Measurements from ENCODE around the gene ZNF526. TPM values are rescaled to one million over a fixed set of nuclear protein-coding genes. Genes with fewer than 3 reads are reported as not detected.

The ZNF526 gene
- total RNA-seq, 4 donors from 2014 or later: 4.3 to 6.3 (median 6.3) TPM

DNA sequence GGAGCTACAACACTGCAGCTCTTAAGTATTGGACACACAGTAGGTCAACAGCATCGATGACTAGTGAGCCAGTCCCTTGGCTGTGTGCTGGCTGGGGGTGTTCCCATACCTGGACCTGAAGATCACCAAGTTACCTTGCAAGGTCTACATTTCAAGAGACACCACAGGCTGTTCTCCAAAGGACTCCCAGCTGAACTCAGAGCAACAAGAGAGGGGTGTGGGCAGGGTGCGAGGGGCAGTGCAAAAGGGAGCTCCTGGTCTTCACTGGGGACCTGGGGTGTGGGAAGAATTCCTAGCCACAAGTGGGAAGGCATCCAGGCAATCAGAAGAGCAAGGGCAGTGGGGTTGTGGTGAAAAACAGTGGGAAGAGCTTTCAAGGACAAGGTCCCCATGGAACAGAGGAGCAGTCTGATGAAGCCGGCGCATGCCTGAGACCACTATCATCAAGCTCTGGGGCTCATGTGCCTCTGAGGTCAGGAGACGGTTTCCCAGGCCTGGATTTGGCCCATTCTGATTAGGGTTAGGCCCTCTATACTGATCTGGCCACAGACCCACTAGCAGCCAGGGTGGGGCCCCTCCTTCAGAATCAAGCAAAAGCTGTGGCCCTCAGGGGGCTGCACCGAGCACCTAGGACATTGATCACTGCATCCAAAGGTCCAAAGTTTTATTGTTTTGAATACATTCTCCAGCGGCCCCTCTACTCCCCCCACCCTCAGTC is 27.0 kb downstream of the ZNF526 start:
- no peaks in the 10 kb centered on the region for H3K27me3 ChIP-seq
- TF ChIP-seq, protein P1, sequence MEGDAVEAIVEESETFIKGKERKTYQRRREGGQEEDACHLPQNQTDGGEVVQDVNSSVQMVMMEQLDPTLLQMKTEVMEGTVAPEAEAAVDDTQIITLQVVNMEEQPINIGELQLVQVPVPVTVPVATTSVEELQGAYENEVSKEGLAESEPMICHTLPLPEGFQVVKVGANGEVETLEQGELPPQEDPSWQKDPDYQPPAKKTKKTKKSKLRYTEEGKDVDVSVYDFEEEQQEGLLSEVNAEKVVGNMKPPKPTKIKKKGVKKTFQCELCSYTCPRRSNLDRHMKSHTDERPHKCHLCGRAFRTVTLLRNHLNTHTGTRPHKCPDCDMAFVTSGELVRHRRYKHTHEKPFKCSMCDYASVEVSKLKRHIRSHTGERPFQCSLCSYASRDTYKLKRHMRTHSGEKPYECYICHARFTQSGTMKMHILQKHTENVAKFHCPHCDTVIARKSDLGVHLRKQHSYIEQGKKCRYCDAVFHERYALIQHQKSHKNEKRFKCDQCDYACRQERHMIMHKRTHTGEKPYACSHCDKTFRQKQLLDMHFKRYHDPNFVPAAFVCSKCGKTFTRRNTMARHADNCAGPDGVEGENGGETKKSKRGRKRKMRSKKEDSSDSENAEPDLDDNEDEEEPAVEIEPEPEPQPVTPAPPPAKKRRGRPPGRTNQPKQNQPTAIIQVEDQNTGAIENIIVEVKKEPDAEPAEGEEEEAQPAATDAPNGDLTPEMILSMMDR (IDR thresholded peaks at IDR 0.05): no peak
- TF ChIP-seq EP300 (IDR thresholded peaks at IDR 0.05): no peak
- no peak for TF ChIP-seq POLR2A (IDR thresholded peaks at IDR 0.05)
- H3K9me3 ChIP-seq: no peaks in the 10 kb centered on the region
- no peak overlapping the region for H3K4me3 ChIP-seq
- peak overlapping the region; percentile 2 to 100 (median 100) for H3K27ac ChIP-seq
- 37 to 48% methylated on average over 7 of the region's 7 CpGs for WGBS, 2 donors
- H3K36me3 ChIP-seq: peaks cover 0 to 34% (median 0%) of the 10 kb centered on the region in 3 donors
- no peak for DNase-seq (ENCODE audit: low spot score in 2 of 2)
- H3K4me1 ChIP-seq: peaks cover 0 to 84% (median 58%) of the 10 kb centered on the region in 4 donors

DNA sequence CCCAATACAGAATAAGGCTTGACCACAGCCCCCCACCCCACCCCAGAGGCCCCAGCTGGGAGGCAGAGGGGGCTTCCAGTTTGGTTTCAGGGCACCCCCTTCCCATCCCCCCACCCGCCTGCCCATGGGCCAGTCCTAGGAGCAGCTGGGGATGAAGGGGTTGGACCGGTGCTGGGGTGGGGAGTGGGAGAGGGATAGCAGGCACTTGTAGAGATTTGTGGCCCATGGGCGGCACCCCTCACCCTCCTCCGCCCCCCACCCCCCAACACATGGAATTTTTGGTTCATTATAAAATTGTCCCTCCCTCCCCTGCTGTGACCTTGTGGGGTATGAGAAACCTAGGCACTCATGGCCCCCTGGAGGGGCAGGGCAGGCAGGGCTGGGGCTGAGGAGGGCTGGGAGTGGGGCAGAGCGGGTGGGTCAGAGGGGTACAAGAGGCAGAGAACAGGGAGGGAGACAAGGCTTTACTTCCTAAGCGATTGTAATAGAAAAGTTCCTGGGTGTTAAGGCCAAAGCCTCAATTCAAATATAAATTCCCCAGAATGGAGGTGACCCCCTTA is 27.6 kb downstream of the ZNF526 start:
- no peak for DNase-seq (ENCODE audit: low spot score in 2 of 2)
- H3K27ac ChIP-seq: peak overlapping the region in 3 of 4 donors; percentile 100
- peaks cover 0 to 90% (median 64%) of the 10 kb centered on the region in 4 donors for H3K4me1 ChIP-seq
- no peaks in the 10 kb centered on the region for H3K27me3 ChIP-seq
- TF ChIP-seq, protein P1 (IDR thresholded peaks at IDR 0.05): no peak
- TF ChIP-seq POLR2A (IDR thresholded peaks at IDR 0.05): no peak
- TF ChIP-seq EP300 (IDR thresholded peaks at IDR 0.05): no peak
- no peaks in the 10 kb centered on the region for H3K9me3 ChIP-seq
- no peak overlapping the region for H3K4me3 ChIP-seq
- H3K36me3 ChIP-seq: peaks cover 0 to 34% (median 0%) of the 10 kb centered on the region in 3 donors
- WGBS, 2 donors: 74 to 76% methylated on average over 5 to 6 of the region's 6 CpGs

DNA sequence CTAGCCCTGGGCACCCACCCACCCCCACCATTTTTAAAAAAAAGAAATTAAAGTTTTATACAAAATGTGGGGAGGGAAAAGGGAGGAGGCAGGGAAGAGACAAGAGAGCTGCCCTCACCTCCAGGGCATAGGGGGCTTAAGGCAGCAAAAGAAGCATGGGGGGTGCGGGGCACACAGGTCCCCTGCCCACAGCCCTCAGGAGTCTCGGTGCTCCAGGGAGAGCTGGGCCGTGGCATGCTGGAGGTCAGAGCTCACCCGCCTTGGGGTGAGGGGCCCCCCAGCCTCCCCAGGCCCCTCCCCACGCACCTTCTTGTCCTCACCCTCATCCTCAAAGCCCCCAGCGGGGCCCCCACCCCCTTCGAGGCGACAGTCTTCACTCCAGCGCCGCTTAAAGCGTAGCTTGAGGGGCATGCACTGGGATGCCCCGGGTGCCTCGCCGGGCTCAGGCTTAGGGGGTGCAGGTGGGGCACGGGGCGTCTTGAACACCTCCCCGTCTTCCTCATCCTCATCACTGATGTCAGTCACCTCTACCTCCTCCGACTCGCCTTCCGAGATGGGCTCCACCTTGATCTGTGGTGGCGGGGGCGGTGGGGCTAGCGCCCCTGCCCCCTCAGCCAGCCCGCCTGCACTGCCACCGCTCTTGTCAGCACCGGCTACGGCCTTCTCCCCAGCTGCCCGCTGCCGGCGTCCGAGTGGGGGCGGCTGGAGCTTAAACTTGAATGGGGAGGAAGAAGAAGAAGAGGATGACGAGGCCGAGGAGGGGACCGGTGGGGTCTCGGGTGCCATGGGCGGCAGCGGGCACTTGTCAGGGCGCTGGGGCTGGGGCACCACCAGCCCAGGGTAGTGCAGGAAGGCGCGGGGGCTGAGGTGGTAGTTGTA is 28.4 kb downstream of the ZNF526 start:
- Histone ChIP-seq H3K27ac (peak overlapping the region; percentile 33 to 100 (median 100)), H3K4me1 (peaks cover 0 to 90% (median 64%) of the 10 kb centered on the region in 4 donors), H3K27me3 (no peaks in the 10 kb centered on the region), H3K9me3 (no peaks in the 10 kb centered on the region), H3K36me3 (peaks cover 0 to 34% (median 0%) of the 10 kb centered on the region in 3 donors), H3K4me3 (no peak overlapping the region)
- TF ChIP-seq EP300 (IDR thresholded peaks at IDR 0.05): peak in 1 of 2 donors; percentile 3
- no peak for TF ChIP-seq POLR2A (IDR thresholded peaks at IDR 0.05)
- TF ChIP-seq, protein P1 (IDR thresholded peaks at IDR 0.05): no peak
- DNase-seq (ENCODE audit: low spot score in 2 of 2): no peak
- WGBS, 2 donors: 71 to 77% methylated on average over 34 to 37 of the region's 41 CpGs

DNA sequence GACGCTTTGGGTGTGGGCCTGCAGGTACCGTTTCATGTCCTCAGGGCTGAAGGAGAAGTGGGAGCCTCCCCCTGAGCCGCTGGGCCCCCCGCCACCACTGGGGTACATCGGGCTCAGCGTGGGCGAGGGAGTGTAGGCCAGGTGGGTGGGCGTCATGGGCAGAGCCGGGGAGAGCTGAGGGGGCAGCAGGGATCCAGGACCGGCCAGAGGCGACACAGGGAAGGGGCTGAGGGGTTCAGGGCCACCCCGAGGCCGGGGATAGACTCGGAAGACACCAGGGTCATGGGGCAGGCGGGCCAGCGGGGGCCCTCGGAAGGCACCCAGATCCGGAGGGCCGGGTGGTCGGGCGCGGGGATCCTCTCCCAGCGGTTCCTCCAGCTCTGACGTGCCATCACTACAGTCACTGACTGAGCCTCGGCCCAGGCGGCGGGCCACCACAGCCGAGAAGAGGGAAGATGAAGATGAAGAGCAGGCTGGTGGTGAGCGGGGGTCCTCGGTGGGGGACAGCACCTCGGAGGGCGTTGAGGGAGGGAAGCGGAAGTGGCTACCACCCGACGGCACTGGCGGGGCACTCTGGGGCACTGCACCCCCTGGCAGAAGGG is 29.1 kb downstream of the ZNF526 start:
- WGBS, 2 donors: 68 to 72% methylated on average over 33 to 36 of the region's 36 CpGs
- peaks cover 0 to 34% (median 0%) of the 10 kb centered on the region in 3 donors for H3K36me3 ChIP-seq
- TF ChIP-seq POLR2A (IDR thresholded peaks at IDR 0.05): no peak
- TF ChIP-seq, protein P1 (IDR thresholded peaks at IDR 0.05): no peak
- peaks cover 0 to 83% (median 57%) of the 10 kb centered on the region in 4 donors for H3K4me1 ChIP-seq
- no peaks in the 10 kb centered on the region for H3K9me3 ChIP-seq
- no peak for DNase-seq (ENCODE audit: low spot score in 2 of 2)
- H3K27ac ChIP-seq: peak overlapping the region; percentile 33 to 100 (median 100)
- no peaks in the 10 kb centered on the region for H3K27me3 ChIP-seq
- H3K4me3 ChIP-seq: no peak overlapping the region
